BE2C (cell line): ENCODE data around the gene ATG5.
"Not testable (repeated sequence)": the region's sequence is repeated elsewhere in the genome, so short reads cannot be mapped to it uniquely, and the experiment has no call there.

Experiments used
- DNase-seq: peaks from one replicate; pipeline ENCODE4 v3.0.0-alpha.2; 2020
- H3K27me3 ChIP-seq: fragments of 250-450 bp; sonication (Bioruptor Pico); 2 replicates; pipeline ENCODE4 v1.5.1; 2020; ENCODE audit warnings: mild to moderate bottlenecking
- H3K36me3 ChIP-seq: fragments of 250-450 bp; sonication (Bioruptor Pico); 2 replicates; pipeline ENCODE4 v1.5.1; 2020; ENCODE audit warnings: mild to moderate bottlenecking
- H3K4me1 ChIP-seq: fragments of 250-450 bp; sonication (Bioruptor Pico); 2 replicates; pipeline ENCODE4 v1.5.1; 2020
- H3K4me3 ChIP-seq: 2 replicates; pipeline ENCODE4 v1.5.1; 2011; ENCODE audit warnings: low read depth, low read length
- H3K9me3 ChIP-seq: fragments of 250-450 bp; sonication (Bioruptor Pico); 2 replicates; pipeline ENCODE4 v1.5.1; 2020
- CTCF ChIP-seq: IDR thresholded peaks from 2 replicates; pipeline ENCODE4 v1.5.1; 2012; ENCODE audit warnings: mild to moderate bottlenecking, low read depth, low read length

ATG5 gene

GRCh38 chr6:106252687-106253086, 72.9 kb downstream of the ATG5 start:
- H3K36me3 ChIP-seq: no peaks in the 10 kb centered on the region
- no peak for DNase-seq
- H3K4me3 ChIP-seq: no peak overlapping the region
- H3K27me3 ChIP-seq: no peaks in the 10 kb centered on the region
- TF ChIP-seq CTCF: no peak
- no peaks in the 10 kb centered on the region for H3K9me3 ChIP-seq
- peaks cover 40% of the 10 kb centered on the region for H3K4me1 ChIP-seq

- not testable (repeated sequence) for DNase-seq, H3K36me3 ChIP-seq, H3K9me3 ChIP-seq, H3K4me3 ChIP-seq, H3K27me3 ChIP-seq
- H3K4me1 ChIP-seq: peaks cover 35% of the 10 kb centered on the region
These were observed 73.9 kb downstream of the ATG5 start for GRCh38 chr6:106251531-106252255.

- peak; percentile 46 for DNase-seq
- Histone ChIP-seq H3K27me3 (no peaks in the 10 kb centered on the region), H3K4me3 (no peak overlapping the region), H3K36me3 (peaks cover 4% of the 10 kb centered on the region; the same call in 1 of the 2 replicates), H3K4me1 (peaks cover 34% of the 10 kb centered on the region), H3K9me3 (no peaks in the 10 kb centered on the region)
- TF ChIP-seq CTCF: no peak
These were observed 74.6 kb downstream of the ATG5 start for GRCh38 chr6:106250953-106251352.

- Histone ChIP-seq H3K4me3 (no peak overlapping the region), H3K9me3 (no peaks in the 10 kb centered on the region), H3K36me3 (peaks cover 4% of the 10 kb centered on the region; the same call in 1 of the 2 replicates), H3K27me3 (no peaks in the 10 kb centered on the region), H3K4me1 (peaks cover 24% of the 10 kb centered on the region)
- no peak for TF ChIP-seq CTCF
- DNase-seq: no peak
These were observed 75.9 kb downstream of the ATG5 start for GRCh38 chr6:106249658-106250057.

GRCh38 chr6:106247733-106248132, 77.8 kb downstream of the ATG5 start:
- peaks cover 4% of the 10 kb centered on the region; the same call in 1 of the 2 replicates for H3K36me3 ChIP-seq
- H3K4me1 ChIP-seq: peaks cover 6% of the 10 kb centered on the region; the same call in 1 of the 2 replicates
- H3K4me3 ChIP-seq: no peak overlapping the region
- H3K9me3 ChIP-seq: no peaks in the 10 kb centered on the region
- TF ChIP-seq CTCF: no peak
- no peak for DNase-seq
- H3K27me3 ChIP-seq: no peaks in the 10 kb centered on the region

GRCh38 chr6:106247293-106247692, 78.3 kb downstream of the ATG5 start:
- Histone ChIP-seq H3K9me3 (no peaks in the 10 kb centered on the region), H3K4me1 (peaks cover 3% of the 10 kb centered on the region; the same call in 1 of the 2 replicates), H3K36me3 (peaks cover 4% of the 10 kb centered on the region; the same call in 1 of the 2 replicates), H3K4me3 (no peak overlapping the region), H3K27me3 (no peaks in the 10 kb centered on the region)
- no peak for TF ChIP-seq CTCF
- no peak for DNase-seq
